Liver (tissue), 9 donors: ENCODE results near the gene EPB41L3. TPM values are rescaled to one million over a fixed set of nuclear protein-coding genes. Genes with fewer than 3 reads are reported as not detected.

ENCODE experiments used
- DNase-seq: peaks from one replicate; pipeline ENCODE4 v3.0.0-alpha.2; 2017; ENCODE audit warnings: low spot score
- H3K27ac ChIP-seq, 2 donors: one replicate each; pipeline ENCODE4 v1.7.0; 2013; ENCODE audit warnings: inconsistent platforms in 2 of 2, low read length in 2 of 2, control low read depth in 1 of 2, low read depth in 1 of 2, mild to moderate bottlenecking in 1 of 2
- H3K27me3 ChIP-seq, 4 donors: one replicate each; pipeline versions ENCODE4 v1.6.1 to v1.7.0; 2013; ENCODE audit warnings: low read length in 3 of 4, inconsistent platforms in 1 of 4, mild to moderate bottlenecking in 1 of 4, moderate library complexity in 1 of 4; ENCODE audit not compliant: control insufficient read depth in 4 of 4, insufficient read depth in 4 of 4
- H3K36me3 ChIP-seq, 4 donors: one replicate each; pipeline versions ENCODE4 v1.6.1 to v1.7.0; 2013; ENCODE audit warnings: low read length in 3 of 4, mild to moderate bottlenecking in 3 of 4, low read depth in 1 of 4, moderate library complexity in 1 of 4; ENCODE audit not compliant: control insufficient read depth in 4 of 4, insufficient read depth in 3 of 4
- H3K4me1 ChIP-seq, 4 donors: one replicate each; pipeline versions ENCODE4 v1.6.1 to v1.7.0; 2013; ENCODE audit warnings: low read length in 3 of 4, mild to moderate bottlenecking in 3 of 4, moderate library complexity in 1 of 4; ENCODE audit not compliant: control insufficient read depth in 4 of 4, insufficient read depth in 4 of 4
- H3K4me3 ChIP-seq, 3 donors: one replicate each; pipeline versions ENCODE4 v1.6.1 to v1.7.0; 2013; ENCODE audit warnings: low read length in 3 of 3, control low read depth in 1 of 3, low read depth in 1 of 3, mild to moderate bottlenecking in 1 of 3
- H3K9ac ChIP-seq, 2 donors: one replicate each; pipeline ENCODE4 v1.7.0; 2013; ENCODE audit warnings: low read length in 2 of 2, mild to moderate bottlenecking in 2 of 2, moderate library complexity in 2 of 2, control low read depth in 1 of 2, low read depth in 1 of 2
- H3K9me3 ChIP-seq, 4 donors: one replicate each; pipeline versions ENCODE4 v1.6.1 to v1.7.0; 2013; ENCODE audit warnings: low read length in 3 of 4; ENCODE audit not compliant: control insufficient read depth in 4 of 4
- EGR1 ChIP-seq, 2 donors: IDR thresholded peaks; 2 replicates each; pipeline ENCODE4 v1.6.1; 2016 to 2018; ENCODE audit warnings: antibody characterized with exemption in 2 of 2, low read depth in 2 of 2
- FOXA1 ChIP-seq: IDR thresholded peaks from 2 replicates; pipeline ENCODE4 v1.6.1; 2016; ENCODE audit warnings: antibody characterized with exemption
- FOXA2 ChIP-seq: IDR thresholded peaks from 2 replicates; pipeline ENCODE4 v1.6.1; 2016; ENCODE audit warnings: antibody characterized with exemption
- GABPA ChIP-seq, 2 donors: IDR thresholded peaks in 1 of 2; conservative IDR thresholded peaks in 1 of 2; 2 replicates each; pipeline ENCODE4 v1.6.1; 2016; ENCODE audit warnings: antibody characterized with exemption in 2 of 2, mild to moderate bottlenecking in 1 of 2, moderate library complexity in 1 of 2
- HNF4A ChIP-seq, 2 donors: conservative IDR thresholded peaks; 2 replicates each; pipeline ENCODE4 v1.6.1; 2016; ENCODE audit warnings: antibody characterized with exemption in 2 of 2, mild to moderate bottlenecking in 2 of 2
- HNF4G ChIP-seq: IDR thresholded peaks from 2 replicates; pipeline ENCODE4 v1.6.1; 2016; ENCODE audit warnings: antibody characterized with exemption
- JUND ChIP-seq, 2 donors: IDR thresholded peaks; 2 replicates each; pipeline ENCODE4 v1.6.1; 2016; ENCODE audit warnings: antibody characterized with exemption in 2 of 2
- NR2F2 ChIP-seq: IDR thresholded peaks from 2 replicates; pipeline ENCODE4 v1.6.1; 2016; ENCODE audit warnings: antibody characterized with exemption
- RAD21 ChIP-seq, 2 donors: IDR thresholded peaks; 2 replicates each; pipeline ENCODE4 v1.6.1; 2016; ENCODE audit warnings: antibody characterized with exemption in 2 of 2, mild to moderate bottlenecking in 2 of 2
- SP1 ChIP-seq: IDR thresholded peaks from 2 replicates; pipeline ENCODE4 v1.6.1; 2018; ENCODE audit warnings: antibody characterized with exemption, mild to moderate bottlenecking
- TAF1 ChIP-seq: conservative IDR thresholded peaks from 2 replicates; pipeline ENCODE4 v1.6.1; 2016; ENCODE audit warnings: antibody characterized with exemption, mild to moderate bottlenecking
- YY1 ChIP-seq: IDR thresholded peaks from 2 replicates; pipeline ENCODE4 v1.6.1; 2016; ENCODE audit warnings: antibody characterized with exemption, mild to moderate bottlenecking
- WGBS: extraction: QIAGEN DNeasy Blood & Tissue Kit; methylation state at CpG from one replicate; pipeline ENCODE4 v1.1.7; 2013; 5-methylcytosine and 5-hydroxymethylcytosine counted together
- polyA plus RNA-seq, 2 donors: library from polyadenylated mRNA; stranded (reverse) in 1 of 2; unstranded in 1 of 2; fragments of 200-250 nt in 1 of 2; fragments of >200 nt in 1 of 2; fragmentation: Nextera tagmentation in 1 of 2; extraction: Ambion mirVana in 1 of 2; gene quantifications; one replicate each; pipeline versions ENCODE4 v1.2.1 to v1.2.3, GENCODE V29; 2013 to 2015
- total RNA-seq, 2 donors: library from RNA; depleted of rRNA; stranded (reverse); fragments of >200 nt; gene quantifications; one replicate each; pipeline ENCODE4 v1.2.3, GENCODE V29; 2014
- TF ChIP-seq, protein P1 (sequence below): IDR thresholded peaks from 2 replicates; pipeline ENCODE4 v1.6.1; 2016; ENCODE audit warnings: antibody characterized with exemption
- TF ChIP-seq, protein P2 (sequence below): IDR thresholded peaks from 2 replicates; pipeline ENCODE4 v1.6.1; 2016; ENCODE audit warnings: antibody characterized with exemption
- TF ChIP-seq, protein P3 (sequence below): fragments of 150-350 bp; IDR thresholded peaks from 2 replicates; pipeline ENCODE4 v1.5.1; 2017; ENCODE audit warnings: improper control_type of control experiment, low read depth, low read length; ENCODE audit not compliant: missing input control
- TF ChIP-seq, protein P4 (sequence below): IDR thresholded peaks from 2 replicates; pipeline ENCODE4 v1.6.1; 2016; ENCODE audit warnings: antibody characterized with exemption
- TF ChIP-seq, protein P5 (sequence below): IDR thresholded peaks from 2 replicates; pipeline ENCODE4 v1.6.1; 2016; ENCODE audit warnings: antibody characterized with exemption, mild to moderate bottlenecking
- donor health status: healthy.
- donor health status: healthy.
- donor health status: healthy.
- donor health status: healthy.
- donor health status: healthy.

The EPB41L3 gene
- total and polyA plus RNA-seq, 4 donors: 1.4 to 14.5 (median 5.1) TPM

DNA sequence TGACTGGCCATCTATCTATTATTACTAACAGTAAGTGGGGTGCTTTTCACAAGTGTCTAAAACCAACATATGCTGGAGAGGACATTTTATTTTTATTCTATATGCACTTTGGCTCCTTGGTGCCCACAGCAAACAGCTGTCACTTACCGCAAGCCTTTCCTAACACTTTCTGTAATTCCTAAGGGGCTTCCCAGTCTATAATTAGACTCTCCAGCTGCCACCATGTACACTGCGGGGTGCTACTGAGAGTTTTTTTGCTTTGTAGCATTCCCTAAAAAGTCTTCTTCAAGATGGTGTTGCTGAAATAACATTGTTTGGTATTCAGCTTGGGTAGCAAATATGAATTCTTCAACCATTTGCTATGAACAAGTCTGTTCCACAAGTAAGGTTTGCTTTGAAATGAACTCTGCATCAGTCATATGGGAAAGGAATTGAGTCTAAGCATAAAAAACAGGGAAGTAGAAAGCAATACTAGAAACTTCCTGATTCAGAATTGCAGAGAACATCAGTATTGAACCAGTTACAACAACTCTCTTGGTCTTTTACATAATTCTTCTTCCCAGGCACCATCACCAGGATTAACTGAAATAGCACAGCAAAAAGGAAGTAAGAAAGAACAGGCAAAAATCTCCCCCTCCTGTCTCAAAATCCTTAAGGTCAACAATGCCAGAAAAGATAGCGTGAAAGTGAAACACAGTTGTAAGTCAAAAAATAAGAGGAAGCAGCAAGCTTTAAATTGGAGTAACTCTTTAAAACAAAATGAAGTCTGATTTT is 28.6 kb downstream of the EPB41L3 start (continued):
- TF ChIP-seq, protein P1, sequence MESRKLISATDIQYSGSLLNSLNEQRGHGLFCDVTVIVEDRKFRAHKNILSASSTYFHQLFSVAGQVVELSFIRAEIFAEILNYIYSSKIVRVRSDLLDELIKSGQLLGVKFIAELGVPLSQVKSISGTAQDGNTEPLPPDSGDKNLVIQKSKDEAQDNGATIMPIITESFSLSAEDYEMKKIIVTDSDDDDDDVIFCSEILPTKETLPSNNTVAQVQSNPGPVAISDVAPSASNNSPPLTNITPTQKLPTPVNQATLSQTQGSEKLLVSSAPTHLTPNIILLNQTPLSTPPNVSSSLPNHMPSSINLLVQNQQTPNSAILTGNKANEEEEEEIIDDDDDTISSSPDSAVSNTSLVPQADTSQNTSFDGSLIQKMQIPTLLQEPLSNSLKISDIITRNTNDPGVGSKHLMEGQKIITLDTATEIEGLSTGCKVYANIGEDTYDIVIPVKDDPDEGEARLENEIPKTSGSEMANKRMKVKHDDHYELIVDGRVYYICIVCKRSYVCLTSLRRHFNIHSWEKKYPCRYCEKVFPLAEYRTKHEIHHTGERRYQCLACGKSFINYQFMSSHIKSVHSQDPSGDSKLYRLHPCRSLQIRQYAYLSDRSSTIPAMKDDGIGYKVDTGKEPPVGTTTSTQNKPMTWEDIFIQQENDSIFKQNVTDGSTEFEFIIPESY: no peak
- TF ChIP-seq GABPA (IDR thresholded peaks at IDR 0.05 in 1 of 2, conservative IDR thresholded peaks at IDR 0.05 in 1 of 2) (no peak), NR2F2 (no peak), SP1 (no peak), JUND (IDR thresholded peaks at IDR 0.05) (no peak), TAF1 (no peak)
- TF ChIP-seq, protein P2, sequence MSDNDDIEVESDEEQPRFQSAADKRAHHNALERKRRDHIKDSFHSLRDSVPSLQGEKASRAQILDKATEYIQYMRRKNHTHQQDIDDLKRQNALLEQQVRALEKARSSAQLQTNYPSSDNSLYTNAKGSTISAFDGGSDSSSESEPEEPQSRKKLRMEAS: no peak

DNA sequence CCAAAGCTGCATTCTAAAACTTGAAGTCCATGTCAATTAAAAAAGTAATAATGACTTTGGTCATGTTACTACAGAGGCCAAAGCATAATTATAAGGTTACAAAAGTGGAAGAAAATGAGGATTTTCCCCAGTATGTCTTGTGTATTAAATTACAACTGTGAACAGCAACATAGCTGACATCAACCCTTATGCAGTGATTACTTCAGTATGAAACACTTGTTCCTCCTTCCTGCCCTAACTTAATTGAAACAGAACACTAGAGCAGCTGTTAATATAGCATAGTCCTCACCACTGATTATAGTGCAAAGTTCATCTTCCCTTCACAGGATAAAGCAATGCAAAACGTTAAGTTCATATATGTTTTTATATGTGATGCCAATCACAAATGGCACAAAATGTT is 29.9 kb downstream of the EPB41L3 start:
- H3K4me3 ChIP-seq: no peak overlapping the region
- H3K4me1 ChIP-seq: no peaks in the 10 kb centered on the region
- 52% methylated on average over 1 of the region's 1 CpG for WGBS
- no peak overlapping the region for H3K27ac ChIP-seq
- H3K36me3 ChIP-seq: no peaks in the 10 kb centered on the region
- peaks cover 0 to under 1% (median 0%) of the 10 kb centered on the region in 4 donors for H3K27me3 ChIP-seq
- H3K9me3 ChIP-seq: no peaks in the 10 kb centered on the region
- TF ChIP-seq FOXA2 (no peak), EGR1 (IDR thresholded peaks at IDR 0.05; ENCODE audit: low read depth in 2 of 2) (no peak), RAD21 (IDR thresholded peaks at IDR 0.05) (no peak), YY1 (no peak), NR2F2 (no peak), TAF1 (no peak), SP1 (no peak), HNF4A (conservative IDR thresholded peaks at IDR 0.05) (no peak), JUND (IDR thresholded peaks at IDR 0.05) (no peak), FOXA1 (no peak), HNF4G (no peak), GABPA (IDR thresholded peaks at IDR 0.05 in 1 of 2, conservative IDR thresholded peaks at IDR 0.05 in 1 of 2) (no peak)
- TF ChIP-seq, protein P3, sequence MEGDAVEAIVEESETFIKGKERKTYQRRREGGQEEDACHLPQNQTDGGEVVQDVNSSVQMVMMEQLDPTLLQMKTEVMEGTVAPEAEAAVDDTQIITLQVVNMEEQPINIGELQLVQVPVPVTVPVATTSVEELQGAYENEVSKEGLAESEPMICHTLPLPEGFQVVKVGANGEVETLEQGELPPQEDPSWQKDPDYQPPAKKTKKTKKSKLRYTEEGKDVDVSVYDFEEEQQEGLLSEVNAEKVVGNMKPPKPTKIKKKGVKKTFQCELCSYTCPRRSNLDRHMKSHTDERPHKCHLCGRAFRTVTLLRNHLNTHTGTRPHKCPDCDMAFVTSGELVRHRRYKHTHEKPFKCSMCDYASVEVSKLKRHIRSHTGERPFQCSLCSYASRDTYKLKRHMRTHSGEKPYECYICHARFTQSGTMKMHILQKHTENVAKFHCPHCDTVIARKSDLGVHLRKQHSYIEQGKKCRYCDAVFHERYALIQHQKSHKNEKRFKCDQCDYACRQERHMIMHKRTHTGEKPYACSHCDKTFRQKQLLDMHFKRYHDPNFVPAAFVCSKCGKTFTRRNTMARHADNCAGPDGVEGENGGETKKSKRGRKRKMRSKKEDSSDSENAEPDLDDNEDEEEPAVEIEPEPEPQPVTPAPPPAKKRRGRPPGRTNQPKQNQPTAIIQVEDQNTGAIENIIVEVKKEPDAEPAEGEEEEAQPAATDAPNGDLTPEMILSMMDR: no peak
- TF ChIP-seq, protein P4, sequence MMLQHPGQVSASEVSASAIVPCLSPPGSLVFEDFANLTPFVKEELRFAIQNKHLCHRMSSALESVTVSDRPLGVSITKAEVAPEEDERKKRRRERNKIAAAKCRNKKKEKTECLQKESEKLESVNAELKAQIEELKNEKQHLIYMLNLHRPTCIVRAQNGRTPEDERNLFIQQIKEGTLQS: no peak
- TF ChIP-seq, protein P5, sequence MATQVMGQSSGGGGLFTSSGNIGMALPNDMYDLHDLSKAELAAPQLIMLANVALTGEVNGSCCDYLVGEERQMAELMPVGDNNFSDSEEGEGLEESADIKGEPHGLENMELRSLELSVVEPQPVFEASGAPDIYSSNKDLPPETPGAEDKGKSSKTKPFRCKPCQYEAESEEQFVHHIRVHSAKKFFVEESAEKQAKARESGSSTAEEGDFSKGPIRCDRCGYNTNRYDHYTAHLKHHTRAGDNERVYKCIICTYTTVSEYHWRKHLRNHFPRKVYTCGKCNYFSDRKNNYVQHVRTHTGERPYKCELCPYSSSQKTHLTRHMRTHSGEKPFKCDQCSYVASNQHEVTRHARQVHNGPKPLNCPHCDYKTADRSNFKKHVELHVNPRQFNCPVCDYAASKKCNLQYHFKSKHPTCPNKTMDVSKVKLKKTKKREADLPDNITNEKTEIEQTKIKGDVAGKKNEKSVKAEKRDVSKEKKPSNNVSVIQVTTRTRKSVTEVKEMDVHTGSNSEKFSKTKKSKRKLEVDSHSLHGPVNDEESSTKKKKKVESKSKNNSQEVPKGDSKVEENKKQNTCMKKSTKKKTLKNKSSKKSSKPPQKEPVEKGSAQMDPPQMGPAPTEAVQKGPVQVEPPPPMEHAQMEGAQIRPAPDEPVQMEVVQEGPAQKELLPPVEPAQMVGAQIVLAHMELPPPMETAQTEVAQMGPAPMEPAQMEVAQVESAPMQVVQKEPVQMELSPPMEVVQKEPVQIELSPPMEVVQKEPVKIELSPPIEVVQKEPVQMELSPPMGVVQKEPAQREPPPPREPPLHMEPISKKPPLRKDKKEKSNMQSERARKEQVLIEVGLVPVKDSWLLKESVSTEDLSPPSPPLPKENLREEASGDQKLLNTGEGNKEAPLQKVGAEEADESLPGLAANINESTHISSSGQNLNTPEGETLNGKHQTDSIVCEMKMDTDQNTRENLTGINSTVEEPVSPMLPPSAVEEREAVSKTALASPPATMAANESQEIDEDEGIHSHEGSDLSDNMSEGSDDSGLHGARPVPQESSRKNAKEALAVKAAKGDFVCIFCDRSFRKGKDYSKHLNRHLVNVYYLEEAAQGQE: no peak
- TF ChIP-seq, protein P1: no peak
- TF ChIP-seq, protein P2: no peak
- no peak for DNase-seq
- H3K9ac ChIP-seq: no peak overlapping the region
